Measurements from ENCODE around the gene MTCP1.

- TF ChIP-seq POLR2A (IDR thresholded peaks at IDR 0.05) (no peak), POLR2AphosphoS5 (IDR thresholded peaks at IDR 0.05) (no peak), CTCF (IDR thresholded peaks at IDR 0.05) (no peak)
Measured at GRCh38 chrX:155046129-155046810, 24.7 kb downstream of the MTCP1 start.

Measured in prostate gland (tissue), 2 donors.